NCI-H1048 (cell line): ENCODE measurements around the gene CNOT9.
"Not testable (repeated sequence)": the region's sequence is repeated elsewhere in the genome, so short reads cannot be mapped to it uniquely, and the experiment has no call there.

Experiments
- DNase-seq: peaks from one replicate; lab custom pipeline; 2025; lab: John Stamatoyannopoulos, UW

The CNOT9 gene, protein sequence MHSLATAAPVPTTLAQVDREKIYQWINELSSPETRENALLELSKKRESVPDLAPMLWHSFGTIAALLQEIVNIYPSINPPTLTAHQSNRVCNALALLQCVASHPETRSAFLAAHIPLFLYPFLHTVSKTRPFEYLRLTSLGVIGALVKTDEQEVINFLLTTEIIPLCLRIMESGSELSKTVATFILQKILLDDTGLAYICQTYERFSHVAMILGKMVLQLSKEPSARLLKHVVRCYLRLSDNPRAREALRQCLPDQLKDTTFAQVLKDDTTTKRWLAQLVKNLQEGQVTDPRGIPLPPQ

GRCh38 chr2:218568190-218569037 lies at the start of gene CNOT9, which contains the start of gene USP37:
Gene CNOT9, plus strand, starts transcription at chr2:218568839. Its CDS starts 116 bp downstream, at chr2:218568955.
Gene USP37, minus strand, starts transcription at chr2:218568351. Its CDS starts 9,698 bp downstream, at chr2:218558653.
- peak; percentile 92 for DNase-seq

DNA sequence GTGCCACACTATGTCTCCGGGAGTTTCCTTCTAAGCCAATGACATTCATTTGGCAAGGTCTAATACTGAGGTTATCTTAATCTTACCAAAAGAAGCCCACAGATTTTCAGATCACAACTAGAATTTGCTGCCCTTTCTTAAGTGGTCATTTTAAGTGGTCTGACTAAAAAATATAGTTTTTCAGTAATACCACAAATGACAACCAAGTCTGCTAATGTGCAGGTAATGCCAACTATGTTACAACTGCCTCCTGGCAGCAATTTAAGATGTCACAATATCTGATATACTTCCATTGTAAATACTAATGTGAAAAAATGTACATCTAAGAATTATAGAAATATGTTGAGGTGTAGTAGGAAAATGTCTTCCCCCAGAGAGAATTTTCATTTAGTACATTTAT lies 49.8 kb upstream of the CNOT9 start:
- DNase-seq, result no peak

- no peak for DNase-seq
These were observed 45.0 kb upstream of the CNOT9 start for GRCh38 chr2:218523651-218524050.

DNA sequence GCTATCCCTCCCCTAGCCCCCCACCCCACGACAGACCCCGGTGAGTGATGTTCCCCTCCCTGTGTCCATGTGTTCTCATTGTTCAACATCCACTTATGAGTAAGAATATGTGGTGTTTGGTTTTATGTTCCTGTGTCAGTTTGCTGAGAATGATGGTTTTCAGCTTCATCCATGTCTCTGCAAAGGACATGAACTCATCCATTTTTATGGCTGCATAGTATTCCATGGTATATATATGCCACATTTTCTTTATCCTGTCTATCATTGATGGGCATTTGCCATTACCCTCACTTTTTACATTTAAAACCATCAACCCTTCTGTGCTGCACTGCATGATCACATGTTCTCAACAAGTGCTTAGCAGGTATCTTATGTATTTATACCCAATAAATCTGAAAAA lies 40.2 kb upstream of the CNOT9 start:
- DNase-seq, result not testable (repeated sequence)

DNA sequence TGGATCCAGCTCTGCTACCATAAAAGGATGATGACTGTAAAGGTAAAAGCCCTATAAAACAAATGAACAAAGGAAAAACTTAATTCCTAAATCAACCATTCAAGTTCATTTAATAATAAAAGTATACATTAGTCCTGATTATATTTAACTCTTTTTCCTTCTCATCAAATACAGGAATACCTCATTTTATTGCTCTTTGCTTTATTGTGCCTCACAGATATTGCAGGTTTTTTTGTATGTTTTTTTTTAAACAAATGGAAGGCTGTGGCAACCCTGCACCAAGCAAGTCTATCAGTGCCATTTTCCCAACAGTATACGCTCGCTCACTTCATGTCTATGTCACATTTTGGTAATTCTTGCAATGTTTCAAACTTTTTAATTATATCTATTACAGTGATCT lies 38.6 kb upstream of the CNOT9 start:
- no peak for DNase-seq

DNA sequence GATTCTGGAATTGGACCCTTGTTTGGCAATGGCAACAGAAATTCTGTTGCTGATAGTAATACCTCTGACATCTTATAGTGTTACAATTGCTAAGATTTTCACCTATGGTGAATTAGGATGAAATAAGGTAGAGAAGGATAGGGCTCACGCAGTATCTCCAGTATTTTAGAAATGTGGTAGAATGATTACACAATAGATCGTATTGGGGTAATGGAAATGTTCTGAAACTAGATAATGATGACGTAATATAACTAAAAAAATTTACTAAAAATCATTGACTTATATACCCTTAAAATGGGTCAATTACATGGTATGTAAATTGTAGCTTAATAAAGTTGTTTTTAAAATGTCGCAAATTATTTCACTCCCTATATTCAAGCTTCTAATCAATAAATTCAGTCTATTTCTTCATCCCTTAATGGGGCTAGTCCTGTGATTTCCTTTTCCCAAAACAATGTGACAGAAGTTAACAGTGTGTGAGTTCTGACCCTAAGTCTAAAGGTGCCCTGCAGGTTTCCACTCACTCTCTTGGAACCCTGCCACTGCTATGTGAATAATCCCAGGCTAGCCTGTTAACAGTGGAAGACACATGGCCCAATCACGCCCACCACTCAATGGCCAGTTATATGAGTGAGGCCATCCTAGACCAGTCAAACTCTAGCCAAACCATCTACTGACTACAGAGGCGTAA lies 31.7 kb upstream of the CNOT9 start:
- no peak for DNase-seq

- no peak for DNase-seq
These were observed 28.6 kb upstream of the CNOT9 start for GRCh38 chr2:218540015-218540414.

GRCh38 chr2:218546012-218546411 lies 22.6 kb upstream of the CNOT9 start:
- no peak for DNase-seq

DNA sequence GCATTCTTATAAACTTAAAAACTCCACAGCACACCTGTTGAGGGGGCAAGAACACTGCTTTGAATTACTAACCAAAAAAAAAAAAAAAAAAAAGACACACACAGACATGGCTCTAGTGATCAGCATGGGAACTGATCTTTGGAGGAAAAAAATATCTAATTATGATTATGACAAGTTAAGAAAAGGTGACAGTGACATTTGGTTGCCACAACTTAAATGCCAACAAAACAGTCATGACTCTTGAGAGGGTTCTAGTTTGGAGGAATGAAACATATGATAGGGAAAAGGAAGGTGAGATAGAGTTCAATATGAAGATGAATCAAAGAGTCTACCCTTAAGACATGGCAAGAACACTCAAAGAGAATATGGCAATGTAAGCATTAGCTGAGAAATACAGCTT lies 21.1 kb upstream of the CNOT9 start:
- DNase-seq, result no peak

GRCh38 chr2:218547978-218548377 lies 20.7 kb upstream of the CNOT9 start:
- DNase-seq, result no peak

DNA sequence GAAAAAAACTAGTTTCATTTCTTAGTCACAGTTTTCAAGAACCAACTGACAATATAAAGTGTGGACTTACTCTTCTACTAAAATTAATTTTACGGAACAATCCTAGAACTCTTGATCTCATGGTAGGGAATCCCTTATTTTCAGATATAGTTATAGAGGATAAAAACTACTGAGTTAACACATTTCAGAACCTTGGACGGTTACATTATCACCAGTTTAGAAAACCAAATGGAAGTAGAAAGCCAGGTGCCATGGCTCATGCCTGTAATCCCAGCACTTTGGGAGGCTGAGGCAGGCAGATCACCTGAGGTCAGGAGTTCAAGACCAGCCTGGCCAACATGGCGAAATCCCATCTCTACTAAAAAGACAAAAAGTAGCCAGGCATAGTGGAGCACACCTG lies 14.4 kb upstream of the CNOT9 start:
- DNase-seq, result not testable (repeated sequence)

GRCh38 chr2:218555527-218555926 lies 13.1 kb upstream of the CNOT9 start:
- no peak for DNase-seq

GRCh38 chr2:218557941-218558340 lies 10.7 kb upstream of the CNOT9 start:
- DNase-seq, result no peak

DNA sequence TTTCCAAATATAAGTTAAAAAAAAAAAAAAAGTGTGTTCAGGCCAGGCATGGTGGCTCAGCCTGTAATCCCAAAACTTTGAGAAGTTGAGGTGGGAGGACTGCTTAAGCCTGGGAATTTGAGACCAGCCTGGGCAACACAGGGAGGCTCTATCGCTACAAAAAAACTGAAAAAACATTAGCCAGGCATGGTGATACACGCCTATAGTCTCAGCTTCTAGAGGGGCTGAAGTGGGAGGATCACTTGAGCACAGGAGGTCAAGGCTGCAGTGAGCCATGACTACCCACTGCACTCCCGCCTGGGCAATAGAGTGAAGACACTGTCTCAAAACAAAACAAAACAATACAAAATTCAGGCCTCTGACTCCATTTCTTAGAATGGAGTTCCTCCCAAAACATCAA lies 9.7 kb upstream of the CNOT9 start:
- no peak for DNase-seq

- no peak for DNase-seq
These were observed 4.6 kb upstream of the CNOT9 start for GRCh38 chr2:218564056-218564455.

DNA sequence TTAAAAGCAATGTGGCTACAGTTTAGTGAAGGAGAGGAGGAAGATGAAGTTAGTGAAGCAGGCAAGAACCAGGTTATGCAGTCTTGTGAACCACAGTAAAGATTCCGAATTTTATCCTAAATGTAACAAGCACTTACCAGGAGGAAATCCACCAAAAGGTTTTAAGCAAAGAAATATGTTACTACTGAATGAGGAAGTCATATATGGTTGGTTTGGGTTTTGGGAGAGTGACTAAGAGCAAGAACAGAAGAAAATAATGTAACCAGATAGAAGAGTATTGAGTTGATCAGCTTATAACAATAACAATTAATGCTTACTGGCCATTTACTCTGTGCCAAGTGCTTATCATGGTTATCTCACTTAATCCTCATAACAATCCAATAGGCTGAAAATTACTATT lies 2.3 kb upstream of the CNOT9 start:
- DNase-seq, result no peak

GRCh38 chr2:218567797-218568189 lies 846 bp upstream of the CNOT9 start:
- DNase-seq, result peak; percentile 31

DNA sequence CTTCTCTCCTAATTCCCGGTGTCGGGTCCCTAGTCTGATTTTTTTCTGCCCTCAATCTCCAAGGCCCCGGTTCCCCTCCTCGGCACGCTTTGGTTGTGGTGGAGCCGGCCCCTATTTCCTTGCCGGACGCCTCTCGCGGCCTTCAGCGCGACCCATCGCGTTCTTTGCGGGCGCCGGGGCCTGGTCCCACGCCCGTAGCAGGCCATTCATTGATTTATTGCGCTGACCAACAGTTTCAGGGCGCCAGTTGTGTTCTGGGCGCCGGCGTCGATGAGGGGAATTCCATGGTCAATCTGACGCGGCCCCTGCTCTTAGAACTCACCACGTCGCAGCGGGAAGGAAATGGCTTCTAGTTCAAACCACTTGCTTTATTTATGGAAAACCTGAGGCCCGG lies 396 bp downstream of the CNOT9 start:
- no peak for DNase-seq

GRCh38 chr2:218569661-218570500 lies 1.2 kb downstream of the CNOT9 start:
- DNase-seq, result no peak

DNA sequence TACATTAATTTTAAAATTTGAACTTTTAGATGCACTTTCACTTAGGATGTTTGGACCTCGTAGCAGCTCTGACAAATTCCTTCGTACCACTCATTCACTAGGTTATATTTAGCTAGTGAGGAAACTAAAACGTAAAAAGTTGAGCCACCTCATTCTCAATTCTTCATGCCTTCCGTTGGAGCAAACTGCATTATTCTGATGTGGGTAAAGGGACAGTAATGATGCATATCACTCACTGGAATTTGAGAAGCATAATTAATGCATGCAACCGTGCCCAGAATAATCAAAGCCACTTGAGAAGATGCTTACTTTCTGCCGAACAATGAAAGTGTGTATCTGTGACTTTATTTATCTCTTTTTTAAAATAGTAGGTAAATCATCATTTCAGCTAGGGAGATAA lies 2.2 kb downstream of the CNOT9 start:
- DNase-seq, result no peak

DNA sequence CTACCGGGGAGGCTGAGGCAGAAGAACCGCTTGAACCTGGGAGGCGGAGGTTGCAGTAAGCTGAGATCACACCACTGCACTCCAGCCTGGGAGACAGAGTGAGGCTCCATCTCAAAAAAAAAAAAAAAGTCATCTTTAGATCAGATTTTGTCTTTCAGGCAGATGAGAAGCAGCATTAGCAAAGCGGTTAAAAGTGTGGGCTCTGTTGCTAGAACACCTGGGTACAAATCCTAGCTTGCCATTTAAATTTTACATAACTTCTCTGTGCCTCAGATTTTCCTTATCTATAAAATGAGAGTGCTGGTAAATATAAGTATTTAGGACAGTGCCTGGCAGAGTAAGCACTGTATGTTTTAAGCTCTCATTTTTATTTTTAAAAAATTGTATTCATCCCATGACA lies 8.2 kb downstream of the CNOT9 start:
- no peak for DNase-seq
